Loucy (cell line): ENCODE measurements around the gene RTL10.

Experiments used
- H2AFZ ChIP-seq: fragments of 200-600 bp; sonication (generic); 2 replicates; pipeline ENCODE4 v1.6.0; 2016; ENCODE audit warnings: antibody characterized with exemption, mild to moderate bottlenecking, low read length, moderate library complexity
- H3F3A ChIP-seq: fragments of 200-600 bp; 2 replicates; pipeline ENCODE4 v1.6.0; 2016; ENCODE audit warnings: antibody characterized with exemption, low read depth, mild to moderate bottlenecking
- H3K27me3 ChIP-seq: fragments of 200-600 bp; sonication (generic); 2 replicates; pipeline ENCODE4 v1.6.1; 2014; ENCODE audit warnings: low read length, mild to moderate bottlenecking; ENCODE audit not compliant: insufficient read depth, poor library complexity, severe bottlenecking
- H3K36me3 ChIP-seq: fragments of 200-600 bp; sonication (generic); 2 replicates; pipeline ENCODE4 v1.6.1; 2016; ENCODE audit warnings: low read length; ENCODE audit not compliant: insufficient read depth
- H3K4me1 ChIP-seq: fragments of 200-600 bp; sonication (generic); 2 replicates; pipeline ENCODE4 v1.5.1; 2014; ENCODE audit warnings: low read length, mild to moderate bottlenecking; ENCODE audit not compliant: insufficient read depth, poor library complexity, severe bottlenecking
- H3K4me2 ChIP-seq: fragments of 200-600 bp; sonication (generic); 2 replicates; pipeline ENCODE4 v1.6.0; 2014; ENCODE audit warnings: antibody characterized with exemption, low read length, low read depth, mild to moderate bottlenecking; ENCODE audit not compliant: poor library complexity, severe bottlenecking
- H3K4me3 ChIP-seq: fragments of 200-600 bp; sonication (generic); 2 replicates; pipeline ENCODE4 v1.5.1; 2014; ENCODE audit warnings: low read length, mild to moderate bottlenecking, mixed read lengths; ENCODE audit not compliant: poor library complexity, severe bottlenecking
- H3K79me2 ChIP-seq: fragments of 200-600 bp; sonication (generic); 2 replicates; pipeline ENCODE4 v1.6.1; 2014; ENCODE audit warnings: low read length; ENCODE audit not compliant: insufficient read depth
- H3K9ac ChIP-seq: fragments of 200-600 bp; sonication (generic); 2 replicates; pipeline ENCODE4 v1.6.0; 2014; ENCODE audit warnings: mild to moderate bottlenecking, low read depth, low read length, moderate library complexity; ENCODE audit not compliant: poor library complexity, severe bottlenecking
- H3K9me2 ChIP-seq: fragments of 200-600 bp; sonication (generic); replicated peaks from 2 replicates; pipeline ENCODE4 v1.6.1; 2016; ENCODE audit warnings: low read depth, low read length, mixed read lengths
- H3K9me3 ChIP-seq: fragments of 200-600 bp; sonication (generic); 2 replicates; pipeline ENCODE4 v1.6.1; 2014; ENCODE audit warnings: mild to moderate bottlenecking, antibody characterized with exemption, low read length, low read depth; ENCODE audit not compliant: insufficient read depth
- H4K20me1 ChIP-seq: fragments of 200-600 bp; sonication (generic); 2 replicates; pipeline ENCODE4 v1.6.0; 2014; ENCODE audit warnings: antibody characterized with exemption, low read length, mild to moderate bottlenecking; ENCODE audit not compliant: insufficient read depth, poor library complexity, severe bottlenecking
- EZH2phosphoT487 ChIP-seq: fragments of 200-600 bp; IDR thresholded peaks from 2 replicates; pipeline ENCODE4 v1.6.1; 2018; ENCODE audit warnings: antibody characterized with exemption, mild to moderate bottlenecking, moderate library complexity, borderline replicate concordance
- TF ChIP-seq, protein P1 (sequence below): fragments of 200-600 bp; sonication (generic); conservative IDR thresholded peaks from 2 replicates; pipeline ENCODE4 v1.5.1; 2014; ENCODE audit warnings: mild to moderate bottlenecking, antibody characterized with exemption, low read length

RTL10 gene

DNA sequence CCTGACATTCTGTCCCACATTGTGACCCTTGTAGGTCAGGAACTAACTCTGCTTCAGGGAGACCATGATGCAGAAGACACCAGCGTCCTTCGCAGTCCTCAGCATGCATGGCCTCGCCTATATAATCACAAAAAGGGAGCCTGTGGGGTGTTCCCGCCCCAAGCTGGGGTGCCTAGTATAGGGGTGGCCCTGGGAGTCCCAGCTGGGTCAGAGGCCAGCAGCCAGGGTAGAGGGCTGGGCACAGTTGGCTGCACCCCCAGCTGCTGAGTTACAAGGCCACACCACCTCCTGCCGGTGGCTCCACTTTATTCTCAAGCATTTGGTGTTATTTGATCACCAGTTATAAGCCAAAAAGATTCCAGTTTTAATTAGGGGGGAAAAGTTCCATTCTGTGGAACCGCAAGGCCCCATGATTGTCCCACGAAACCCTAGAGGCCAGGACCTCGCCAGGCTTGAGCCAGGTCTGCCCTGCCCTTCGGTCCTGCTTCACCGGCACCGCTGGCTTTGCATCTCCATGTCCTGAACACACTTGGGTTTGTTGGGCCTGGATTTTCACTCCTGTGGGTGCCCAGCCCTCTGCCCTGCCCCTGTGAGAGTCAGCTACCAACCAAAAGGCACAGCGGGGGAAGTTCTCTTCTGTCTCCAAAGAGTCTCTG is 15.0 kb upstream of the RTL10 start:
- H3F3A ChIP-seq = no peaks in the 10 kb centered on the region
- no peak overlapping the region for H2AFZ ChIP-seq
- H3K27me3 ChIP-seq = no peaks in the 10 kb centered on the region
- no peaks in the 10 kb centered on the region for H3K36me3 ChIP-seq
- H3K9ac ChIP-seq = no peak overlapping the region
- H3K4me3 ChIP-seq = no peak overlapping the region
- TF ChIP-seq, protein P1, sequence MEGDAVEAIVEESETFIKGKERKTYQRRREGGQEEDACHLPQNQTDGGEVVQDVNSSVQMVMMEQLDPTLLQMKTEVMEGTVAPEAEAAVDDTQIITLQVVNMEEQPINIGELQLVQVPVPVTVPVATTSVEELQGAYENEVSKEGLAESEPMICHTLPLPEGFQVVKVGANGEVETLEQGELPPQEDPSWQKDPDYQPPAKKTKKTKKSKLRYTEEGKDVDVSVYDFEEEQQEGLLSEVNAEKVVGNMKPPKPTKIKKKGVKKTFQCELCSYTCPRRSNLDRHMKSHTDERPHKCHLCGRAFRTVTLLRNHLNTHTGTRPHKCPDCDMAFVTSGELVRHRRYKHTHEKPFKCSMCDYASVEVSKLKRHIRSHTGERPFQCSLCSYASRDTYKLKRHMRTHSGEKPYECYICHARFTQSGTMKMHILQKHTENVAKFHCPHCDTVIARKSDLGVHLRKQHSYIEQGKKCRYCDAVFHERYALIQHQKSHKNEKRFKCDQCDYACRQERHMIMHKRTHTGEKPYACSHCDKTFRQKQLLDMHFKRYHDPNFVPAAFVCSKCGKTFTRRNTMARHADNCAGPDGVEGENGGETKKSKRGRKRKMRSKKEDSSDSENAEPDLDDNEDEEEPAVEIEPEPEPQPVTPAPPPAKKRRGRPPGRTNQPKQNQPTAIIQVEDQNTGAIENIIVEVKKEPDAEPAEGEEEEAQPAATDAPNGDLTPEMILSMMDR = no peak
- TF ChIP-seq EZH2phosphoT487 = no peak
- no peak overlapping the region for H3K4me2 ChIP-seq
- H3K4me1 ChIP-seq = no peaks in the 10 kb centered on the region
- H3K9me3 ChIP-seq = no peaks in the 10 kb centered on the region
- no peaks in the 10 kb centered on the region for H3K79me2 ChIP-seq
- no peaks in the 10 kb centered on the region for H4K20me1 ChIP-seq
- no peaks in the 10 kb centered on the region for H3K9me2 ChIP-seq

DNA sequence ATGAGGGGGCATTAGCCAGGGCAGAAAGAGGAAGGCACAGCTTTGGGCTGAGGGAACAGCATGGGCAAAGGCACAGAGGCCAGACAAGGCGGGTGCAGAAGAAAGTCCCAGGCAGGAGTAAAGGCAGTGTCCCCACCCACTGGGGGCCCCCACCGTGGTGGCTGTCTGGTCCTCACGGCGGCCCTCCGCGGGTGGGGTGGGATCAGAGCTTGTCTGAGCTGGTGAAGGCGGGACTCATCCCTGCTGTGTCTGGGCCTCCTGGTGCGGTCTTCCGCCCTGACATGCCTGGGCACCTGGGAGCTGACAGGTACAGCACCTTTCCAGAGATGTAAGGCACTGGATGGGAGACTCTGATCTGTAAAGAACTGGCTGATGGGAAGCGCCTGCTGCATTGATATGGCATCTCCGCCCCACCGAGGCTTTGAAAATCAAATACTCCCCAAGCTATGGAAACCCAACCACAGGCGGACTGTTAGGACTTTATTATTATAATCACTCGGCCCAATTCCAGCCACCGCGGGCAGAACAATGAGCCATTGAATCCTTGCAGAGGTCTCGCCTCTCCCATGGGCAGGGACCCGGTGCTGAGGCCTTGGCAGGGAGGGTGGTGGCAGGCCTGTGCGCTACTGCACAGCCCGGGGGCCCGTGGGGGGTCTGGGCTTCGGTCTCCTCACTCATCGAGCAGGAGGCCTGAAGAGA is 14.2 kb upstream of the RTL10 start:
- no peak overlapping the region for H3K9ac ChIP-seq
- H2AFZ ChIP-seq = no peak overlapping the region
- no peak for TF ChIP-seq EZH2phosphoT487
- TF ChIP-seq, protein P1 = no peak
- H3K4me3 ChIP-seq = no peak overlapping the region
- H3K4me2 ChIP-seq = no peak overlapping the region
- H3K9me3 ChIP-seq = no peaks in the 10 kb centered on the region
- H3K4me1 ChIP-seq = no peaks in the 10 kb centered on the region
- H3K36me3 ChIP-seq = no peaks in the 10 kb centered on the region
- no peaks in the 10 kb centered on the region for H3K79me2 ChIP-seq
- H3K9me2 ChIP-seq = no peaks in the 10 kb centered on the region
- no peaks in the 10 kb centered on the region for H3K27me3 ChIP-seq
- no peaks in the 10 kb centered on the region for H4K20me1 ChIP-seq
- H3F3A ChIP-seq = no peaks in the 10 kb centered on the region

DNA sequence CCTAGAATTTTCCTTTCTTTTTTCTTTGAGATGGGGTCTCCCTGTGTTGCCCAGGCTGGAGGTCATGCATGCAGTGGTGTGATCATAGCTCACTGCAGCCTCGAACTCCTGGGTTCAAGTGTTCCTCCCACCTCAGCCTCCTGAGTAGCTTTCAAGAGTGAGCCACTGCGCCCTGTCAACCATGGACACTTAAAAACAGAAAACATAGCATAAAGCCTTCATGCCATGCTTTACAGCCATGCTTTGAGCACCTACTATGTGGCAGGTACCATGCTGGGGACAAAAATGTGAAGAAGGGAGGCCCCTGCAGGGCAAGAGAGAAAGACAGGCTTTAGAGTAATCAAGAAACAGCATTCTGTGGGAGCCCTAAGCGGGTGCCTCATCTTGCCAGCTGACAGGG is 13.7 kb upstream of the RTL10 start:
- H3K36me3 ChIP-seq = no peaks in the 10 kb centered on the region
- H3K9me2 ChIP-seq = no peaks in the 10 kb centered on the region
- H2AFZ ChIP-seq = no peak overlapping the region

More for the DNA sequence above, 13.7 kb upstream of the RTL10 start:
- Histone ChIP-seq H3K9me3 (no peaks in the 10 kb centered on the region), H3K4me3 (no peak overlapping the region), H3K9ac (no peak overlapping the region), H4K20me1 (no peaks in the 10 kb centered on the region), H3K27me3 (no peaks in the 10 kb centered on the region), H3K4me2 (no peak overlapping the region), H3K4me1 (no peaks in the 10 kb centered on the region), H3K79me2 (no peaks in the 10 kb centered on the region), H3F3A (no peaks in the 10 kb centered on the region)
- TF ChIP-seq, protein P1 = 0 out of 2 replicates have a peak, but pooled peaks have one; percentile 17
- no peak for TF ChIP-seq EZH2phosphoT487
